HFF-Myc (cell line): Measurements from ENCODE around the gene IL6R.

ENCODE experiments used
- DNase-seq: peaks from one replicate; pipeline ENCODE4 v3.0.0-alpha.2; 2011; ENCODE audit warnings: low read depth; ENCODE audit errors: extremely low read depth
- H3K4me3 ChIP-seq: replicated peaks from 2 replicates; pipeline ENCODE4 v1.5.1; 2011; ENCODE audit warnings: low read depth, mild to moderate bottlenecking, control low read depth, low read length
- TF ChIP-seq, protein P1 (sequence below): IDR thresholded peaks from 2 replicates; pipeline ENCODE4 v1.5.1; 2012; ENCODE audit warnings: mild to moderate bottlenecking, low read depth, low read length, control low read depth; ENCODE audit errors: missing control alignments

The IL6R gene

DNA sequence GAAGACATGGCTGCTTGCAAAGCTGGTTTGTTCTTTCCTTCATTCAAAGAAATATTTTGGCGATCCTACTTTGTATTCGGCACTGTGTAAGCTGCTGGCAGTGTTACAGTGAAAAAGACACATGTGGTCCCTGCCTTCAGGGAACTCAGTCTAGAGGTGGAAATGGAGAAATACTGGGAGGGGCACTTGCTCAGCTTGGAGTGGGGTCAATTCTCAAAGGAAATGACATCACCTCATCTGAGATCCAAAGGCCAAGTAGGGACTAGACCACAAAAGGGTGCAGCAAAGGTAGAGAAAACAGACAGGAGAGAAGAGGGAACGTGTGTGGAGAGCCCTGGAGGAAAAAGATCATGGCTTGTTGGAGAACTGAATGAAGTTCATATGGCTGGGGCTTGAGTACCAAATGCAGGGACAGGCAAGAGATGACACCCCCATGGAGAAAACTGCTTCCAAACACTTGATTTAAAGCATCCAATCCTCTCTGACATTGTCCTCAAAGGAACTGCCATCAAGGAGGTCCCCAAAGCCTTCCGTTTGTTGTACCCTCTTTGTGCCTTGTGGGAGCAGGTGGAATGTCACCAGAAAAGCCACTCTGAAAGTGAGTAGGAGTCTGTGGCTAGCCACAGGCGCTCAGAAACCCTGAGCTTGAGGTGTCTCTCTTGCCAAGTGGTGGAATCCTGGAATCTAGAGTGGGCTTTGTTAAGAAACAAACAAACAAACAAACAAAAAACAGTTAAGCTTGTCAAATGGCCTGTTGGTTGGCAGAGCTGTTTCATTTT, 48.6 kb downstream of the IL6R start:
- no peak overlapping the region for H3K4me3 ChIP-seq
- peak; percentile 45 for DNase-seq
- TF ChIP-seq, protein P1, sequence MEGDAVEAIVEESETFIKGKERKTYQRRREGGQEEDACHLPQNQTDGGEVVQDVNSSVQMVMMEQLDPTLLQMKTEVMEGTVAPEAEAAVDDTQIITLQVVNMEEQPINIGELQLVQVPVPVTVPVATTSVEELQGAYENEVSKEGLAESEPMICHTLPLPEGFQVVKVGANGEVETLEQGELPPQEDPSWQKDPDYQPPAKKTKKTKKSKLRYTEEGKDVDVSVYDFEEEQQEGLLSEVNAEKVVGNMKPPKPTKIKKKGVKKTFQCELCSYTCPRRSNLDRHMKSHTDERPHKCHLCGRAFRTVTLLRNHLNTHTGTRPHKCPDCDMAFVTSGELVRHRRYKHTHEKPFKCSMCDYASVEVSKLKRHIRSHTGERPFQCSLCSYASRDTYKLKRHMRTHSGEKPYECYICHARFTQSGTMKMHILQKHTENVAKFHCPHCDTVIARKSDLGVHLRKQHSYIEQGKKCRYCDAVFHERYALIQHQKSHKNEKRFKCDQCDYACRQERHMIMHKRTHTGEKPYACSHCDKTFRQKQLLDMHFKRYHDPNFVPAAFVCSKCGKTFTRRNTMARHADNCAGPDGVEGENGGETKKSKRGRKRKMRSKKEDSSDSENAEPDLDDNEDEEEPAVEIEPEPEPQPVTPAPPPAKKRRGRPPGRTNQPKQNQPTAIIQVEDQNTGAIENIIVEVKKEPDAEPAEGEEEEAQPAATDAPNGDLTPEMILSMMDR, result no peak

DNA sequence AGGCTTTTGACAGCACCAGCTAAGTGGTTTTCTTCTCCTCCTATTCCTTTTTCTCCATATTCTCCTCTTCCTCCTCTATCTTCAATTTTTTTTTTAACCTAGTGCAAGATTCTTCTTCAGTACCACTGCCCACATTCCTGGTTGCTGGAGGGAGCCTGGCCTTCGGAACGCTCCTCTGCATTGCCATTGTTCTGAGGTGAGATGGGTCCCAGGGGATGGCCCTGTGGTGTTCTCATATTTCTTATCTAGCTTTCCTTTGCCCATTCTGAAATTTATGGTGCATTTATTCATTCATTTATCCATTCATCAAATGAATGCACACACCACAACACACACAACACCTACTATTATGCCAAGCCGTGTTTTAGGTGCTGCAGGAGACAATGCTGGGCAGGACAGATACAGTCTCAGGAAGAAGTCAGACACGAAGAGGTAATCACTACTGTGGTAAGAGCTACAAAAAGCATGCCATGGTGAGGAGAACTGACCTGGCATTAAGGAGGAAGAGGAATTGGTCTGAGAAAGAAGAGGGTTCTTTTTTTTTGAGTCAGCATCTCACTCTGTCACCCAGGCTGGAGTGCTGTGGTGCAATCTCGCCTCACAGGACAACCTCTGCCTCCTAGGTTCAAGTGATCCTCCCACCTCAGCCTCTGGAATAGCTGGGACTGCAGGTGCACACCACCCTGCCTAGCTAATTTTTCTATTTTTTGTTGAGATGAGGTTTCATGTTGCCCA, 49.4 kb downstream of the IL6R start:
- no peak overlapping the region for H3K4me3 ChIP-seq
- DNase-seq, result no peak
- TF ChIP-seq, protein P1, result no peak

DNA sequence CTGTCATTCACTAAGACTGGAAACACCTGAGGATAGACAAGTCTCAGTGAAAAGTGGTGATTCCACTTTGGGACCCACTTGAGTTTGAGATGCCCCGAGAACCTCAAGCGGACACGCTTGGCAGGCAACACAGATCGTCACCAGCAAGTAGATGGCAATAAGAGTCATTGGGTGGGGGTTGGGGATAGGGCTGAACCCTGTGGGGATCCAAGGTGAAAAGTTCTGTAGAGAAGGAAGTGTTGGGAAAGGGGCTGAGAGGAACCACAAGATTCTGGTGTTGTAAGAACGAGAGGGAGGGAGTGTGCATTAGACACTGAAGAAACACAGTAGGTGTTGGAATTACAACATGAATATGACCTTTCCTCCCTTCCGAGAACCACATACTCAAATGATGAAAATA, 51.5 kb downstream of the IL6R start:
- H3K4me3 ChIP-seq, result no peak overlapping the region
- DNase-seq, result no peak
- TF ChIP-seq, protein P1, result no peak

DNA sequence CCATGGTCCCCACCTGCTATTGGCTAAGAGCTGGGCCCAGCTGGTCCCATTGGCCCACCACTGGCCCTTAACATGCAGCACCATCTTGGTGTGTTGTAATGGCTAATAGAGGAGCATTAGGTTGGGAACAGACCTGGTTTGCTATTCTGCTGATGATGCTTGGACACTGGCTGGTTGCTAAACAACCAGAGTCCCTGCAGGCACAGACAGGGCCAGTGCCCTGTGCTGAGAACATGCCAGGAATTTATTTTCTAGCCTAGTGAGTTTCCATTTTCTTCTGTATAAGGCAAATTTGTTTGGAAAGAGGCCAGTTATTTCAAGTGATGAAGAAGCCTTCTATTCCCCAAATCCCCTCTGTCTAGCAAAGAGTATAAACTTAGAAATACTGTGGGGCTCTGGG, 53.9 kb downstream of the IL6R start:
- DNase-seq, result no peak
- H3K4me3 ChIP-seq, result no peak overlapping the region
- TF ChIP-seq, protein P1, result no peak

DNA sequence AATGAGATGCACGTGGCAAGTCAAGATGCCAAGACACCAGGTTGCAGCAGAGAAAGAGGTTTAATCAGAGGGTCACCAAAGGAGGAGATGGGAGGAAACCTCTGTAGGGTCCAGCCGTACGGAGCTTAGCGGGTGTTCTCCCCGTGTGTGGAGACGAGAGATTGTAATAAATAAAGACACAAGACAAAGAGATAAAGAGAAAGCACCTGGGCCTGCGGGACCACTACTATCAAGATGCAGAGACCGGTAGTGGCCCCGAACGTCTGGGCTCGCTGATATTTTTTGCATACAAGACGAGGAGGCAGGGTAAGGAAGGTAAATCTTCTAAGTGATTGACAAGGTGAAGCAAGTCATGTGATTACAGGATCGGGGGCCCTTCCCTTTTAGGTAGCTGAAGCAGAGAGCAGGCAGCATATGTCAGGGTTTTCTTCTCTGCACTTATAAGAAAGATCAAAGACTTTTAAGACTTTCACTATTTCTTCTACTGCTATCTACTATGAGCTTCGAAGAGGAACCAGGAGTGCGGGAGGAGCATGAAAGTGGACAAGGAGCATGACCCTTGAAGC, 55.6 kb downstream of the IL6R start:
- no peak overlapping the region for H3K4me3 ChIP-seq
- DNase-seq, result no peak
- TF ChIP-seq, protein P1, result no peak

DNA sequence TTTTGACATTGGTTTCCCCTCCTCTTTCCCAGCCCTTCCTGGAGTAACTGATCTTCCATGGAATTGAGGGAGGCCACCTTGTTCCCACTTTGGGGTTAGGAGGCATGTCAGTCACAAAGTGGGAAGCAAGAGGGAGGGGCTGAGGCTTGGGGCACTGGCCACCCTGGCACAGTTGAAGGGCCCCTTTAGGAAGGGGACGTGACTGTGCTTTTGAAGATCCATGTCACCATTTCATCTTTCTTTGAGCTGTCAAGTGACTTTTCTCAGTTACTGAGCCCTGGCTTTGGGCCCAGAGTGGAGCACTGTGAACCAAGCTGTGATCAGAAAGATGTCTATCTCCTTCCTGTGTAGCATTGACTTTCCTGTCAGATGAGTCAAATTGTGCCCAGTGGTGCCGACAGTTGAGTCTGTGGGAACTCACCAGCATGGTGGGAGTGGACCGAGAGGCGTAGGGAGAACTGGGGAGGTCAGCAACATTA, 58.4 kb downstream of the IL6R start:
- DNase-seq, result no peak
- H3K4me3 ChIP-seq, result no peak overlapping the region
- TF ChIP-seq, protein P1, result no peak
